Measurements from ENCODE around the gene GUCA2B. TPM values are rescaled to one million over a fixed set of nuclear protein-coding genes. Genes with fewer than 3 reads are reported as not detected.

Gene GUCA2B
- total RNA-seq, 1 experiment from 2014 or later = not detected

DNA sequence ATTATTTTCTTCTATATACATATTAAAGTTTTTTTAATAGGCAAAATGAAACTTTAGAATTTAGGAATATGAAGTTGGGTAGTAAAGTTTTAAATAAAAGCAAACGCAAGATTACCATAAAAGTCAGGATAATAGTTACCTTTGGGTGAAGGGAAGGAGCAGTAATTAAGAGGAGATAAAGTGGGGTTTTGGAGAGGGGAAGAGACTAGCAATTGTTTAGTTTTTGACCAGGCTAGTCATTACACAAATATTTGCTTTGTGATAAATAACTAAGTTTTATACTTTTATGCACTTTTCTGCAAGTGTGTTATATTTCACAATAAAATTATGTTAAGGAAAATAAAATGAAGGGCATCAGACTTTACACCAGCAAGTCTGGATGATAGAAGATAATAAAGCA lies 27.7 kb upstream of the GUCA2B start:
- no peak overlapping the region for H4K91ac ChIP-seq (ENCODE audit: insufficient read length, low read depth, low read length)
- no peak overlapping the region for H3K18ac ChIP-seq (ENCODE audit: insufficient read length, low read depth, low read length)
- no peak overlapping the region for H4K5ac ChIP-seq (ENCODE audit: insufficient read length, low read depth, low read length)
- no peak for TF ChIP-seq CTCF (conservative IDR thresholded peaks at IDR 0.05)
- no peak overlapping the region for H3K14ac ChIP-seq (ENCODE audit: insufficient read depth, low read length)
- H3K4me1 Mint-ChIP-seq = no peaks in the 10 kb centered on the region
- no peaks in the 10 kb centered on the region for H3K79me2 ChIP-seq (ENCODE audit: insufficient read depth, low read length)
- no peaks in the 10 kb centered on the region for H3K9me3 ChIP-seq (ENCODE audit: control insufficient read depth, low read depth, low read length)
- no peak overlapping the region for H3K4me2 ChIP-seq (ENCODE audit: insufficient read depth, insufficient read length, low read length)
- WGBS (ENCODE audit: extremely low coverage, insufficient read length, low lambda C conversion rate) = no CpG with 5 or more reads among the region's 1 CpG
- H2AFZ ChIP-seq (ENCODE audit: low read length) = no peak overlapping the region
- H3T11ph ChIP-seq (ENCODE audit: low read length) = no peak overlapping the region
- H3K9ac ChIP-seq (ENCODE audit: extremely low read depth, insufficient read length, low read length) = no peak overlapping the region
- H2BK5ac ChIP-seq (ENCODE audit: insufficient read length, low read length) = no peak overlapping the region
- no peak overlapping the region for H2BK120ac ChIP-seq (ENCODE audit: low read depth, low read length, poor library complexity, severe bottlenecking)
- no peak overlapping the region for H3K4me3 Mint-ChIP-seq
- no peak overlapping the region for H3K23ac ChIP-seq (ENCODE audit: insufficient read length, low read depth, low read length)
- no peak overlapping the region for H3K27ac ChIP-seq (ENCODE audit: insufficient read length, low read depth, low read length)
- H3K23me2 ChIP-seq (ENCODE audit: insufficient read length, low read depth, low read length, poor library complexity, severe bottlenecking) = no peaks in the 10 kb centered on the region
- H3K9me3 Mint-ChIP-seq = peaks cover 4 to 10% of the 10 kb centered on the region in 2 experiments; a peak in 3 of 5 replicates
- H3K27ac Mint-ChIP-seq = no peak overlapping the region
- no peaks in the 10 kb centered on the region for H4K20me1 ChIP-seq (ENCODE audit: control insufficient read depth, insufficient read depth, insufficient read length)
- H2BK15ac ChIP-seq (ENCODE audit: low read depth, low read length) = no peak overlapping the region
- no peaks in the 10 kb centered on the region for H3K4me1 ChIP-seq (ENCODE audit: insufficient read depth, low read length)
- H3K27me3 Mint-ChIP-seq (ENCODE audit: low read depth) = peaks cover 5% of the 10 kb centered on the region
- H3K56ac ChIP-seq (ENCODE audit: insufficient read length, low read depth, low read length) = no peak overlapping the region
- no peak overlapping the region for H2AK5ac ChIP-seq (ENCODE audit: insufficient read length, low read length)
- no peak overlapping the region for H2BK12ac ChIP-seq (ENCODE audit: insufficient read length, low read depth, low read length)
- no peak for DNase-seq
- H3K36me3 Mint-ChIP-seq (ENCODE audit: insufficient read depth in 1 of 3, low read depth in 3 of 3) = no peaks in the 10 kb centered on the region; a peak in 1 of 7 replicates
- H4K8ac ChIP-seq (replicated peaks; ENCODE audit: insufficient read length, low read depth, low read length) = no peak overlapping the region
- H3K79me1 ChIP-seq (ENCODE audit: insufficient read depth, low read depth, low read length, poor library complexity, severe bottlenecking) = no peaks in the 10 kb centered on the region
- no peaks in the 10 kb centered on the region for H3K27me3 ChIP-seq (ENCODE audit: insufficient read depth, low read length)
- no peak overlapping the region for H2BK20ac ChIP-seq (ENCODE audit: low read depth, low read length, poor library complexity, severe bottlenecking)
- no peak overlapping the region for H3K4ac ChIP-seq (ENCODE audit: low read depth, low read length)
